PC-3 (cell line): ENCODE measurements around the gene TXNL4B. TPM values are rescaled to one million over a fixed set of nuclear protein-coding genes. Genes with fewer than 3 reads are reported as not detected.

Experiments
- ATAC-seq: fragments of 200-7000 bp; cut with Tn5 transposase; 2 replicates; pipeline ENCODE4 v1.9.1; 2020; ENCODE audit warnings: mild to moderate bottlenecking, moderate library complexity
- BruUV-seq: library from RNA; stranded (reverse); fragments of 400-500 nt; replicated peaks from 2 replicates; lab custom pipeline; 2021; lab: Mats Ljungman, UMichigan
- CTCF ChIA-PET: fragments of 300-600 bp; sonication (Branson Sonifier 250); formaldehyde crosslinking; loops from one replicate; lab custom pipeline; 2022; ENCODE audit warnings: antibody characterized with exemption; lab: Charles Lee
- POLR2A ChIA-PET: fragments of 300-600 bp; sonication (Branson Sonifier 250); formaldehyde crosslinking; loops from one replicate; lab custom pipeline; 2022; ENCODE audit warnings: antibody characterized with exemption; ENCODE audit not compliant: unreplicated experiment; lab: Charles Lee
- DNase-seq: peaks from one replicate; pipeline ENCODE4 v3.0.0-alpha.2; 2015
- H2AFZ ChIP-seq: fragments of 300-600 bp; sonication (generic); 2 replicates; pipeline ENCODE4 v1.6.0; 2016; ENCODE audit warnings: antibody characterized with exemption, low read length
- H3F3A ChIP-seq: fragments of 300-600 bp; sonication (generic); one replicate; pipeline ENCODE4 v1.6.0; 2017; ENCODE audit warnings: antibody characterized with exemption, low read length, control low read depth, mild to moderate bottlenecking; ENCODE audit not compliant: unreplicated experiment
- H3K27ac ChIP-seq: fragments of 300-600 bp; sonication (generic); 2 replicates; pipeline ENCODE4 v1.5.1; 2016; ENCODE audit warnings: mild to moderate bottlenecking, low read length
- H3K27me3 ChIP-seq: fragments of 300-600 bp; sonication (generic); 2 replicates; pipeline ENCODE4 v1.6.1; 2016; ENCODE audit warnings: low read length, mixed read lengths
- H3K36me3 ChIP-seq: fragments of 300-600 bp; sonication (generic); 2 replicates; pipeline ENCODE4 v1.6.1; 2016; ENCODE audit warnings: low read depth, mixed run types, low read length, mixed read lengths
- H3K4me1 ChIP-seq: fragments of 300-600 bp; sonication (generic); 2 replicates; pipeline ENCODE4 v1.5.1; 2016; ENCODE audit warnings: low read length; ENCODE audit not compliant: insufficient read depth
- H3K4me2 ChIP-seq: fragments of 300-600 bp; sonication (generic); 2 replicates; pipeline ENCODE4 v1.6.0; 2016; ENCODE audit warnings: low read length
- H3K4me3 ChIP-seq: fragments of 300-600 bp; sonication (generic); 2 replicates; pipeline ENCODE4 v1.5.1; 2016; ENCODE audit warnings: mild to moderate bottlenecking, low read length, mixed read lengths
- H3K79me2 ChIP-seq: fragments of 300-600 bp; sonication (generic); 2 replicates; pipeline ENCODE4 v1.6.1; 2017; ENCODE audit warnings: low read length, mixed read lengths
- H3K9ac ChIP-seq: fragments of 300-600 bp; sonication (generic); 2 replicates; pipeline ENCODE4 v1.6.0; 2016; ENCODE audit warnings: mild to moderate bottlenecking, low read length
- H3K9me2 ChIP-seq: fragments of 300-600 bp; sonication (generic); replicated peaks from 2 replicates; pipeline ENCODE4 v1.6.1; 2016; ENCODE audit warnings: mixed run types, low read length, mixed read lengths
- H3K9me3 ChIP-seq: fragments of 300-600 bp; sonication (generic); 2 replicates; pipeline ENCODE4 v1.6.1; 2016; ENCODE audit warnings: low read length, mixed read lengths
- H4K20me1 ChIP-seq: fragments of 300-600 bp; sonication (generic); 2 replicates; pipeline ENCODE4 v1.6.1; 2016; ENCODE audit warnings: low read length, mixed read lengths
- CTCF ChIP-seq: fragments of 300-600 bp; sonication (generic); conservative IDR thresholded peaks from 2 replicates; pipeline ENCODE4 v1.5.1; 2017; ENCODE audit warnings: antibody characterized with exemption, low read depth, mild to moderate bottlenecking, low read length
- EZH2 ChIP-seq: fragments of 300-600 bp; sonication (generic); IDR thresholded peaks from one replicate; pipeline ENCODE4 v1.6.1; 2017; ENCODE audit warnings: antibody characterized with exemption, mild to moderate bottlenecking, low read length; ENCODE audit not compliant: unreplicated experiment
- EZH2phosphoT487 ChIP-seq: fragments of 300-600 bp; sonication (generic); IDR thresholded peaks from 2 replicates; pipeline ENCODE4 v1.6.1; 2018; ENCODE audit warnings: mild to moderate bottlenecking, antibody characterized with exemption, low read length, borderline replicate concordance
- intact Hi-C: fragments of 100-400 bp; cut with micrococcal nuclease; formaldehyde crosslinking; loops from 2 replicates; pipeline ENCODE4 v1.9.0; 2023
- total RNA-seq: library from RNA; depleted of rRNA; stranded (reverse); fragments of >200 nt; gene quantifications from 2 replicates; pipeline ENCODE4 v1.2.3, GENCODE V29; 2014

The TXNL4B gene
- total RNA-seq, 1 experiment from 2014 or later, result 9.6 TPM

- Histone ChIP-seq H3K9me2 (no peaks in the 10 kb centered on the region), H3F3A (no peaks in the 10 kb centered on the region), H3K27ac (no peak overlapping the region), H3K4me1 (no peaks in the 10 kb centered on the region), H3K9ac (no peak overlapping the region), H3K4me2 (no peak overlapping the region), H3K4me3 (no peak overlapping the region), H3K27me3 (no peaks in the 10 kb centered on the region), H3K9me3 (no peaks in the 10 kb centered on the region), H2AFZ (0 out of 2 replicates have a peak overlapping the region, but pooled peaks have one; percentile 6), H3K79me2 (no peaks in the 10 kb centered on the region), H3K36me3 (no peaks in the 10 kb centered on the region), H4K20me1 (no peaks in the 10 kb centered on the region)
- peak; percentile 86 for ATAC-seq
- DNase-seq, result peak; percentile 61
- ChIA-PET POLR2A (no interaction called here), CTCF (interaction anchor here (0.6 to 0.8 kb wide), 3 partner anchors 78 to 382 kb away, joined by 3 read pairs; no protein-coding TSS in a partner anchor)
- no TSS peak for BruUV-seq
- intact Hi-C loops, result loop anchor here (1.0 to 10.0 kb wide), 3 partner anchors 114 to 1750 kb away; no protein-coding TSS in a partner anchor
- TF ChIP-seq EZH2 (no peak), CTCF (peak; percentile 76), EZH2phosphoT487 (no peak)
Measured at GRCh38 chr16:72124761-72125634, 31.6 kb upstream of the TXNL4B start.

GRCh38 chr16:72124148-72124547, 30.7 kb upstream of the TXNL4B start:
- TF ChIP-seq CTCF, result no peak
- no peak for TF ChIP-seq EZH2
- no peak for TF ChIP-seq EZH2phosphoT487
- H3K36me3 ChIP-seq, result no peaks in the 10 kb centered on the region
- ATAC-seq (no peak), DNase-seq (no peak)
- no peak overlapping the region for H3K27ac ChIP-seq
- no peak overlapping the region for H2AFZ ChIP-seq
- H3K4me3 ChIP-seq, result no peak overlapping the region
- ChIA-PET POLR2A (no interaction called here), CTCF (no interaction called here)
- H3K9me2 ChIP-seq, result no peaks in the 10 kb centered on the region
- H3K4me1 ChIP-seq, result no peaks in the 10 kb centered on the region
- no TSS peak for BruUV-seq
- H3F3A ChIP-seq, result no peaks in the 10 kb centered on the region
- H3K4me2 ChIP-seq, result no peak overlapping the region
- intact Hi-C loops, result loop anchor here (2.0 to 10.0 kb wide), 2 partner anchors 115 to 1751 kb away; no protein-coding TSS in a partner anchor
- H3K79me2 ChIP-seq, result no peaks in the 10 kb centered on the region
- no peaks in the 10 kb centered on the region for H3K27me3 ChIP-seq
- no peaks in the 10 kb centered on the region for H3K9me3 ChIP-seq
- no peaks in the 10 kb centered on the region for H4K20me1 ChIP-seq
- no peak overlapping the region for H3K9ac ChIP-seq

GRCh38 chr16:72123426-72123825, 30.0 kb upstream of the TXNL4B start:
- H3F3A ChIP-seq, result no peaks in the 10 kb centered on the region
- CTCF ChIA-PET, result no interaction called here
- no peak for ATAC-seq
- H2AFZ ChIP-seq, result no peak overlapping the region
- H4K20me1 ChIP-seq, result no peaks in the 10 kb centered on the region
- H3K27ac ChIP-seq, result no peak overlapping the region
- POLR2A ChIA-PET, result no interaction called here
- no TSS peak for BruUV-seq
- no peaks in the 10 kb centered on the region for H3K27me3 ChIP-seq
- H3K4me2 ChIP-seq, result no peak overlapping the region
- TF ChIP-seq EZH2phosphoT487 (no peak), EZH2 (no peak), CTCF (no peak)
- no peaks in the 10 kb centered on the region for H3K79me2 ChIP-seq
- intact Hi-C loops, result loop anchor here (10.0 kb wide), 1 partner anchor 1751 kb away; no protein-coding TSS in a partner anchor
- H3K9ac ChIP-seq, result no peak overlapping the region
- H3K9me3 ChIP-seq, result no peaks in the 10 kb centered on the region
- H3K4me1 ChIP-seq, result no peaks in the 10 kb centered on the region
- no peak for DNase-seq
- H3K36me3 ChIP-seq, result no peaks in the 10 kb centered on the region
- H3K4me3 ChIP-seq, result no peak overlapping the region
- no peaks in the 10 kb centered on the region for H3K9me2 ChIP-seq
